Measurements from ENCODE around the gene CDADC1. TPM values are rescaled to one million over a fixed set of nuclear protein-coding genes. Genes with fewer than 3 reads are reported as not detected.

Gene CDADC1
- total and polyA plus RNA-seq, 2 experiments from 2014 or later, result 1.3 to 9.3 TPM

- Mint-ChIP-seq H3K27ac (no peak overlapping the region), H3K4me3 (no peak overlapping the region), H3K9me3 (no peaks in the 10 kb centered on the region), H3K36me3 (ENCODE audit: low read depth) (no peaks in the 10 kb centered on the region), H3K4me1 (peaks cover 37% of the 10 kb centered on the region), H3K27me3 (ENCODE audit: insufficient read depth, low read depth, poor library complexity) (peaks cover 7% of the 10 kb centered on the region)
- H3K9me2 ChIP-seq (ENCODE audit: insufficient read depth), result no peaks in the 10 kb centered on the region
- DNase-seq (ENCODE audit: low spot score) (no peak), ATAC-seq (no peak)
- H3K4me2 ChIP-seq, result no peak overlapping the region
- no peaks in the 10 kb centered on the region for H3K36me3 ChIP-seq (ENCODE audit: insufficient read depth)
- H3K27ac ChIP-seq (ENCODE audit: low read depth), result no peak overlapping the region
- no peaks in the 10 kb centered on the region; the same call in 1 of the 2 replicates for H3K4me1 ChIP-seq (ENCODE audit: insufficient read depth)
- no peak overlapping the region for H2AFZ ChIP-seq
- H3F3A ChIP-seq (replicated peaks; ENCODE audit: low read depth), result no peaks in the 10 kb centered on the region
- H3K27me3 ChIP-seq (ENCODE audit: insufficient read depth), result no peaks in the 10 kb centered on the region
- H4K20me1 ChIP-seq (replicated peaks; ENCODE audit: insufficient read depth), result no peaks in the 10 kb centered on the region
- no peaks in the 10 kb centered on the region for H3K79me2 ChIP-seq (replicated peaks; ENCODE audit: insufficient read depth)
- TF ChIP-seq EZH2phosphoT487 (IDR thresholded peaks at IDR 0.05; ENCODE audit: unreplicated experiment) (no peak), ETS1 (IDR thresholded peaks at IDR 0.05) (no peak), STAT1 (IDR thresholded peaks at IDR 0.05; ENCODE audit: unreplicated experiment) (no peak), CREB1 (CRISPR knock-in tag; IDR thresholded peaks at IDR 0.05; ENCODE audit: low read depth) (no peak), ZNF331 (CRISPR knock-in tag; IDR thresholded peaks at IDR 0.05; ENCODE audit: low read depth) (no peak), ZNF462 (CRISPR knock-in tag; IDR thresholded peaks at IDR 0.05) (no peak), ZNF114 (CRISPR knock-in tag; IDR thresholded peaks at IDR 0.05) (no peak), POLR2AphosphoS5 (IDR thresholded peaks at IDR 0.05; ENCODE audit: low read depth) (no peak), REST (IDR thresholded peaks at IDR 0.05; ENCODE audit: unreplicated experiment) (no peak), JUNB (IDR thresholded peaks at IDR 0.05; ENCODE audit: unreplicated experiment) (no peak), EZH2 (IDR thresholded peaks at IDR 0.05; ENCODE audit: low read depth, unreplicated experiment) (no peak)
- no peak overlapping the region for H3K4me3 ChIP-seq
Observed at GRCh38 chr13:49298903-49299605, 51.3 kb downstream of the CDADC1 start.
